Type B pancreatic cell (in vitro differentiated cells): ENCODE results near the gene WNT7B. TPM values are rescaled to one million over a fixed set of nuclear protein-coding genes. Genes with fewer than 3 reads are reported as not detected.

Source experiments
- DNase-seq: peaks from one replicate; pipeline ENCODE4 v3.0.0; 2021; ENCODE audit warnings: mixed read lengths; ENCODE audit not compliant: unreplicated experiment; ENCODE audit errors: extremely low spot score
- H3K27ac Mint-ChIP-seq: 2 replicates; pipeline ENCODE4 v1.8.0; 2021; ENCODE audit warnings: mild to moderate bottlenecking, mixed read lengths
- H3K27me3 Mint-ChIP-seq: 2 replicates; pipeline ENCODE4 v1.8.0; 2021; ENCODE audit warnings: mixed read lengths
- H3K36me3 Mint-ChIP-seq: 2 replicates; pipeline ENCODE4 v1.8.0; 2021; ENCODE audit warnings: mixed read lengths
- H3K4me1 Mint-ChIP-seq: one replicate; pipeline ENCODE4 v1.8.0; 2021; ENCODE audit warnings: mixed read lengths; ENCODE audit not compliant: unreplicated experiment
- H3K4me3 Mint-ChIP-seq: 2 replicates; pipeline ENCODE4 v1.8.0; 2021; ENCODE audit warnings: mild to moderate bottlenecking, mixed read lengths
- H3K9me3 Mint-ChIP-seq: 2 replicates; pipeline ENCODE4 v1.8.0; 2021; ENCODE audit warnings: mixed read lengths
- CTCF ChIP-seq: fragments of 200-600 bp; sonication (generic); conservative IDR thresholded peaks from 2 replicates; pipeline ENCODE4 v1.5.0; 2021; ENCODE audit warnings: antibody characterized with exemption, mild to moderate bottlenecking
- total RNA-seq: library from RNA; stranded (reverse); gene quantifications from 2 replicates; pipeline ENCODE4 v1.2.1, GENCODE V29; 2021; ENCODE audit warnings: low replicate concordance

WNT7B gene
- total RNA-seq, 1 donor from 2014 or later = 16.4 TPM

GRCh38 chr22:45949891-45950290 is 27.1 kb downstream of the WNT7B start:
- Mint-ChIP-seq H3K9me3 (no peaks in the 10 kb centered on the region), H3K27me3 (peaks cover 3% of the 10 kb centered on the region), H3K27ac (no peak overlapping the region)

GRCh38 chr22:45949258-45949870 is 27.6 kb downstream of the WNT7B start:
- peaks cover 5% of the 10 kb centered on the region for H3K4me1 Mint-ChIP-seq
- peaks cover 3% of the 10 kb centered on the region for H3K27me3 Mint-ChIP-seq
- no peak for TF ChIP-seq CTCF
- H3K9me3 Mint-ChIP-seq = no peaks in the 10 kb centered on the region
- no peak overlapping the region for H3K27ac Mint-ChIP-seq
- no peak overlapping the region for H3K4me3 Mint-ChIP-seq
- DNase-seq = no peak
- H3K36me3 Mint-ChIP-seq = no peaks in the 10 kb centered on the region

More at GRCh38 chr22:45949891-45950290, 27.1 kb downstream of the WNT7B start:
- Mint-ChIP-seq H3K4me3 (no peak overlapping the region), H3K4me1 (peaks cover 5% of the 10 kb centered on the region), H3K36me3 (no peaks in the 10 kb centered on the region)
- no peak for TF ChIP-seq CTCF
- DNase-seq = no peak

GRCh38 chr22:45948081-45948648 is 28.8 kb downstream of the WNT7B start:
- H3K4me1 Mint-ChIP-seq = peaks cover 5% of the 10 kb centered on the region
- DNase-seq = no peak
- H3K4me3 Mint-ChIP-seq = no peak overlapping the region
- H3K36me3 Mint-ChIP-seq = no peaks in the 10 kb centered on the region
- TF ChIP-seq CTCF = no peak
- H3K9me3 Mint-ChIP-seq = no peaks in the 10 kb centered on the region
- H3K27ac Mint-ChIP-seq = no peak overlapping the region
- H3K27me3 Mint-ChIP-seq = peaks cover 3% of the 10 kb centered on the region

- DNase-seq = no peak
- no peaks in the 10 kb centered on the region for H3K9me3 Mint-ChIP-seq
- H3K36me3 Mint-ChIP-seq = no peaks in the 10 kb centered on the region
- no peak for TF ChIP-seq CTCF
- H3K27ac Mint-ChIP-seq = no peak overlapping the region
- H3K27me3 Mint-ChIP-seq = peaks cover 3% of the 10 kb centered on the region
- peaks cover 5% of the 10 kb centered on the region for H3K4me1 Mint-ChIP-seq
- no peak overlapping the region for H3K4me3 Mint-ChIP-seq
These were observed 30.0 kb downstream of the WNT7B start for GRCh38 chr22:45946805-45947600.

- no peaks in the 10 kb centered on the region for H3K9me3 Mint-ChIP-seq
- no peak for DNase-seq
- no peaks in the 10 kb centered on the region for H3K4me1 Mint-ChIP-seq
- no peak overlapping the region for H3K27ac Mint-ChIP-seq
- no peaks in the 10 kb centered on the region for H3K27me3 Mint-ChIP-seq
- TF ChIP-seq CTCF = no peak
- no peak overlapping the region for H3K4me3 Mint-ChIP-seq
- no peaks in the 10 kb centered on the region for H3K36me3 Mint-ChIP-seq
These were observed 31.3 kb downstream of the WNT7B start for GRCh38 chr22:45945621-45946106.
